ENCODE results near the gene NPHP1.
A peak's percentile ranks its signal among the peaks of the same experiment; 100 is the strongest.
"Not testable (repeated sequence)": the region's sequence is repeated elsewhere in the genome, so short reads cannot be mapped to it uniquely, and the experiment has no call there.

The NPHP1 gene

DNA sequence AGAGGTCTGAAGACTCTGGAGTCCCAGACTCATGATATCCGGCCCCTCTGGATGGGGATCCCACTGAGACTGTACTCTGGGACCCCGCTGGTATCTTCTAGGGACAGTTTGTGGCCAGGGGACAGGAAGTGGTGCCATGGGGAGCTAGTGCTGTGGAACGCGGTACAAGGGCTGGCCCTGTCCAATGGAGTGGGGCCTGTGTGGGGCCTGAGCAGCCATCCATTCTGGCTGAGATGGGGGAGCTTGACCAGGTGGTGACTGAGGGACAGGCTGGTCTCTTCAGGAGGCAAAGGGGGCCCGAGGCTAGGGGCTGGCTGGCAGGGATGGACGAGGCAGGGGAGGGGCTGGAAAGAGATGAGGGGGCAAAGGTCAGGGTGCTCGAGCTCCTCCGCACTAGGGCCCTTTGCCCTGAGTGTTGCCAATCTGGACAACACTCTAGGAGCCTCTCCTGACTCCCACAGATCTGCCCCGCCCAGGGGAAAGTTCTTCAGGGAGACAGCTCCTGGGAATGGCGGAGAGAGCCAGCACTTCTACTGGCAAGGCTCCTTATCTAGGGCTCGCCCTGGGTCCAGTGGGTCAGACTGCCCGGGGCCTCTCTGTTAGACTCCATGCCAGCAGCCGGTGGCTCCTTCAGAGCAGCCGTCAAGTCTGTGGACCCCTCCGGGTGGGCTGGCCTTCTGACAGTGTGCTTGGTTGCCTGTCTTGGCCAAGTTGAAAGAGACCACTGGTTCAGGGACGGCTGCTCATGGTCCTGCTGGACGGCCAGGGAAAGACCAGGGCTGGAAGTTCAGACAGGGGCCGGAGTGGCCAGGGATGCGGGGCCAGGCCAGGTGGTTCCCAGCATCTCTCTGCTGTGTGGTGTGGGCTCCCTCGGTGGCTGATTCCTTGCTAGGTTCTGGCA lies 101.5 kb downstream of the NPHP1 start:
- peak; percentile 36 for DNase-seq (ENCODE audit: low spot score)

DNA sequence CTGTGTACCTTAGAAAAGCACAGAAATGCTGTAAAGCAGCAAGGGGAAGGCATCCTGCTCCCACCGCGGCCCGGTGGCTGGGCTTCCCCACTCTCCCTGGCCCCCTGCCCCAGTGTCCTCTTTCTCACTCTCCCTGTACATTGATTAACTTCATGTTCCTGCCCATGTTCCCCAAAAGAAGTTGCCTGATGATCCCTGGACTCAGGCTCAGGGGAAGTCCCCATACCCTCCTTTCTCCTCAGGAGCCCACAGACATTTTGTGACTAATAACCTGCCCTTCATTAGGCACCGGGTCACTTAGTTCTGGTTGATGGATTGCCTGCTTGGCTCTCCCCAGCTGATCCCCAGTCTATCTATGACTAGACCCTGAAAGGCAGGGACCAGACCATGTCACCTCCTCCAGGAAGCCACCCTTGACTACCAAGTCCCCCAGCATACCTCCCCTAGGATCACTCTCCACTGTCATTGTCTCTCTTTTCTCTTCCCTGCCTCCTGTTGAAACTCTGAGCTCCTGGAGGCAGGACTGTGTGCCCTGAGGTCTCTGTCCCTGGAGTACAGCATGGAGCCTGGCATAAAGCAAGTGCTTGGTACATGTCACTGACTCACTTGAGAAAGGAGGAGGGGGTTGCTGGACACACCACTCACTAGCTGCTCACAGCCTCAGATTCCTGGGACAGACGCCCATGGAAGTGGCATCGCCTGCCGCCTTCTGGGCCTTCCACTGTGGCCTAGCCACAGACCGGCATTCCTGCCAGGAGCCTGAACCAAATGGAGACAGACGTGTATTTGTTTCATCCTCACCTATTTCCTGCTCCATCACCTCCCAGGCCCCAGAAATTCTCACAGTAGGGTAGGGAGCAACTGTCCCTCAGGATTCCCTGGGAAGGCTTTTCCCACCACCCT lies 102.7 kb downstream of the NPHP1 start:
- DNase-seq (ENCODE audit: low spot score), result peak; percentile 35

GRCh38 chr2:110101280-110101844 lies 103.5 kb downstream of the NPHP1 start:
- DNase-seq (ENCODE audit: low spot score), result peak; percentile 41

DNA sequence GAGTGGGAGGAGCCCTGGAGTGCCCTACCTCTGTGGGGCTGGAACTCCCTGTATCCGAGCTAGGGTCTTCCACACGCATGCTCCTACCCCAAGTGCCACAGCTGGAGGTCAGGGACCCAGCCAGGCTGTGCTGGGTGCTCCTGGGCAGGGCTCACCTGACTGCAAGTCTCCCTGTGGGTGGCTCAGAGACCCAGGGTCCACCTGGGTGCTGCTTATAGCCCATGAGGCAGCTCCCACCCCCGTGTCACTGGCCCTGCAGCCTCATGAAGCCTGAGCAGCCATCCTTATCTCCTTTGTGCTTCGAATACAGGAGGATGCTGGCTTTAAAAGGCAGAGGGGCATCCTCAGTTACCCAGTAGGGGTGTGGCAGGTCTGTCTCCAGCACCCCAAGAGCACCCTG lies 103.9 kb downstream of the NPHP1 start:
- DNase-seq (ENCODE audit: low spot score), result not testable (repeated sequence)

GRCh38 chr2:110100480-110100879 lies 104.3 kb downstream of the NPHP1 start:
- no peak for DNase-seq (ENCODE audit: low spot score)

- no peak for DNase-seq (ENCODE audit: low spot score)
Measured at GRCh38 chr2:110099471-110100225, 105.2 kb downstream of the NPHP1 start.

- DNase-seq (ENCODE audit: low spot score), result no peak
Measured at GRCh38 chr2:110099038-110099425, 105.8 kb downstream of the NPHP1 start.

- no peak for DNase-seq (ENCODE audit: low spot score)
Measured at GRCh38 chr2:110097506-110098220, 107.2 kb downstream of the NPHP1 start.

GRCh38 chr2:110095994-110096633 lies 108.7 kb downstream of the NPHP1 start:
- DNase-seq (ENCODE audit: low spot score), result peak; percentile 28

GRCh38 chr2:110094884-110095534 lies 109.8 kb downstream of the NPHP1 start:
- not testable (repeated sequence) for DNase-seq (ENCODE audit: low spot score)

- DNase-seq (ENCODE audit: low spot score), result not testable (repeated sequence)
Measured at GRCh38 chr2:110093924-110094323, 110.9 kb downstream of the NPHP1 start.

DNA sequence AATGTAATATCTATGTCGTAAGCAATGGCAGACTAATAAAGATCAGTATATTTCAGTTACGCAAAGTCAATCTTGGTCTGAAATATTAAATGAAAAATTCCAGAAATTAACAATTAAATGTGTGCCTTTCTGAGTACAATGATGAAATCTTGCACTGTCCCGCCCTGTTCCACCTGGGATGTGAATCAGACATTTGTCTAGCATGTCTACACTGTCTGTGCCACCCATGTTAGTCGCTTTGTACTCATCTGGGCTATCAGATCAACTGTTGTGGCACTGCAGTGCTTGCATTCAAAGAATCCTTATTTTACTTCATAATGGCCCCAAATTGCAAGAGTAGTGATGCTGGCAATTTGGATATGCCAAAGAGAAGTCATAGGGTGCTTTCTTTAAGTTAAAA lies 114.6 kb downstream of the NPHP1 start:
- DNase-seq (ENCODE audit: low spot score), result not testable (repeated sequence)

- not testable (repeated sequence) for DNase-seq (ENCODE audit: low spot score)
Measured at GRCh38 chr2:110083757-110084156, 121.1 kb downstream of the NPHP1 start.

DNA sequence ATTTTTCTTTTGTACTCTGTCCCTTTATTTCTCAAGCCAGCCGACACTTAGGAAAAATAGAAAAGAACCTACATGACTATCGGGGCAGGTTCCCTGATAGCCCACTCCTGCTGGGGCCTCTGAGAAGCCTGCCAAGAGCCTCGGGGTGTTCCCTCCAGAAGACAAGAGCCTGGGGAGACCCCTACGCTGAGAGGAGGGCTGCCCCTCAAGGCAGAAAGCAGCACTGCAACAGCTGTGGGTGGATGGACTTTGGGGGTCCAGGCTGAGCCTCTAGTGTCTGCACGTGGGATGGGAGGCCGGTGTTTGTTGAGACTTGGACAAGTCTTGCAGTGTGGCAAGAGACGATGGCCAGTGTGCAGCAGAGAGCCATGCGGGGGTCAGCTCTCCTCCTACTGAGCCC lies 121.7 kb downstream of the NPHP1 start:
- not testable (repeated sequence) for DNase-seq (ENCODE audit: low spot score)

DNA sequence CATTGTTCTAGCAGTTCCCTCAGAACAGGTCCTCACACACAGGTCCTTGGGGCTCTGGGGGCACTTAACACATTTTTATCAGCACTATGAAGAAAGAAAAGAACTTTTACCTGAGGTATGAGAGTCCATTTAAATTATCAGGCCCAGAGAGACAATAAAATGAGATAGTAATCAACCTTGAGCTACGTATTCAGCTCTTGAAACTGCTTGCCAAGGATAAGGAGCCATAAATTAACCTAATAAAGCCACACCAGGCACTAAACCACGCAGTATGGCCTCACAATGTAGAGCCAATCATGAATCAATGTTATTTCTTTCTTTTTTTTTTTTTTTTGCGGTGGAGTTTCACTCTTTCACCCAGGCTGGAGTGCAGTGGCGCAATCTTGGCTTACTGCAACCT lies 126.7 kb downstream of the NPHP1 start:
- DNase-seq (ENCODE audit: low spot score), result not testable (repeated sequence)

GRCh38 chr2:110075896-110076295 lies 128.9 kb downstream of the NPHP1 start:
- not testable (repeated sequence) for DNase-seq (ENCODE audit: low spot score)
